Activated CD8-positive, alpha-beta T cell treated with anti-CD3 and anti-CD28 coated beads, Interleukin-2, amount 10 ng/mL, durations not matched to agents 7 days and 5 days (primary cell): Measurements from ENCODE around the gene CLDN6. TPM values are rescaled to one million over a fixed set of nuclear protein-coding genes. Genes with fewer than 3 reads are reported as not detected.

Experiments
- ATAC-seq: fragments of 150-1000 bp; cut with Tn5 transposase; one replicate; pipeline ENCODE4 v1.10.0; 2021; ENCODE audit warnings: moderate library complexity
- CTCF ChIA-PET: fragments of 350-600 bp; sonication (Branson Sonifier 250); formaldehyde crosslinking; loops from one replicate; lab custom pipeline; 2021; ENCODE audit warnings: antibody characterized with exemption; lab: Charles Lee
- POLR2A ChIA-PET: fragments of 350-600 bp; sonication (Branson Sonifier 250); formaldehyde crosslinking; loops from one replicate; lab custom pipeline; 2021; ENCODE audit warnings: antibody characterized with exemption; lab: Charles Lee
- DNase-seq: peaks from one replicate; pipeline ENCODE4 v3.0.0-alpha.2; 2020
- H3K27ac Mint-ChIP-seq: one replicate; pipeline ENCODE4 v1.8.0; 2021; ENCODE audit warnings: mild to moderate bottlenecking, mixed read lengths
- H3K27me3 Mint-ChIP-seq: one replicate; pipeline ENCODE4 v1.8.0; 2021; ENCODE audit warnings: low read depth, mixed read lengths
- H3K36me3 Mint-ChIP-seq: one replicate; pipeline ENCODE4 v1.8.0; 2021; ENCODE audit warnings: low read depth, mixed read lengths
- H3K4me1 Mint-ChIP-seq: one replicate; pipeline ENCODE4 v1.8.0; 2021; ENCODE audit warnings: low read depth, mixed read lengths
- H3K4me3 Mint-ChIP-seq: one replicate; pipeline ENCODE4 v1.8.0; 2021; ENCODE audit warnings: mild to moderate bottlenecking, mixed read lengths
- H3K9me3 Mint-ChIP-seq: one replicate; pipeline ENCODE4 v1.8.0; 2022; ENCODE audit warnings: mixed read lengths; ENCODE audit not compliant: insufficient read depth
- total RNA-seq, 2 experiments: library from RNA; stranded (reverse); gene quantifications; one replicate each; pipeline ENCODE4 v1.2.3, GENCODE V29; 2021

The CLDN6 gene
- total RNA-seq, 2 experiments from 2014 or later: not detected

DNA sequence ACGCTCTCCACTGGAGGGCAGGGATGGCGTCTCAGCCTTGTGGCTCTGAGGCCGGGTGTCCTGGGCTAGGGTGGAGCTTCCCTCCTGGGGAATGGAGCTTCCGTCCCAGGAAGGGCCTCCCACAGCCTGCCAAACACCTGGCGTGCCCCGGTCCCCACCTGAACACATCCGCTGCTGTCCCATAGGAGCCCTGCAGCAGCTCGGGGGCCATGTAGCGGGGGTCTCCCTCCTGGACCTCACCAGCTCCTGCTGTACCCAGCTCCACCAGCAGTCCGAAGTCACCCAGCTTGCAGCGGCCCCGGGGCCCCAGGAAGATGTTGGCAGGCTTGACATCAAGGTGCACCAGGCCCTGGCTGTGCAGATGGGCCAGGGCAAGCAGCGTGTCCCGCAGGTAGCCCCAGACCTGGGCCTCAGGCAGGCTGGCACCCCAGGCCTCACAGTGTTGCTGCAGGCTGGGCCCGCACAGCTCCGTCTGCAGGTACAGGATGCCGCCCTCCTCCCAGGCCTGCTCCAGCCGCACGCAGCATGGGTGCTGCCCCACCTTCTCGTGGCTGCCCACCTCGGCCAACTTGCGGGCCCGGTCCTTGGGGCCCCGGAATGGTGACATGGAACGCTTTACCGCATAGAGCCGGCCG is 42.7 kb downstream of the CLDN6 start:
- peaks cover 47% of the 10 kb centered on the region for H3K36me3 Mint-ChIP-seq

DNA sequence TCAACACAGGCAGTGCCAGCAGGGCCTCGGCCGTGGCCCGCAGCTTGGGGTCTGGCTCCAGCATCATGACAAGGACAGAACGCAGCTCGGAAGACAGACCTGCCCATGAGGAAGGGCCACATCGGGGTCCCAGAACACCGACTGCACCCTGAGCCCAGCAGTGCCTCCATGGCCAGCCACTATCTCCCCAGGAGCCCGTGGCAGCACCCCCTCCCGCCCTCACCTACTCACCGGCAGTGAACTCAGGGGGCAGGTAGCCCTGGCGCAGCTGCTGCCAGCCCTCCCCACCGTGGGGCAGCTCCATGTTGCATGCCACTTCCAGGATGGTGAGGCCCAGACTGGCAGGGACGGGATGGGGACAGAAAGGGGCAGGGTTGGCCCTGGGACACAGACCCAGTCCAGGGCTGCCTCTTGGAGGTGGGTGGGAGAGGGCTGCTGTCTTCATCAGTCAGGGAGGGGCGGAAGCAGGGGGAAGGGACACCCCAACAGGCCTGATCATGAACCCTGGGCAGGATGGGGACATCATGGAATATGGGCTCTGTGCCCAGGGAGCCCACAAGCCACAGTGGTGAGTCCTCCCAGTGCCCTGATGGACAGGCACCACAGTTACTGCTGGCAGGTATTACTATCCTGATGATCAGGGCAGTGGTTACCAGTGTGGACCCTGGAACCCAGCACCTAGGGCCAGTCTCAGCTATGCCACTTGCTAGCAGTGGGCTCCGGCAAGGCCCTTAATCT is 43.5 kb downstream of the CLDN6 start:
- POLR2A ChIA-PET: interaction anchor here (0.8 kb wide), 1 partner anchor 971 kb away, joined by 3 read pairs; no protein-coding TSS in a partner anchor

More for the DNA sequence above, 42.7 kb downstream of the CLDN6 start:
- Mint-ChIP-seq H3K4me1 (peaks cover 33% of the 10 kb centered on the region), H3K27me3 (no peaks in the 10 kb centered on the region), H3K9me3 (no peaks in the 10 kb centered on the region), H3K4me3 (no peak overlapping the region), H3K27ac (no peak overlapping the region)
- POLR2A ChIA-PET: interaction anchor here (0.9 kb wide), 1 partner anchor 30 kb away, joined by 3 read pairs; no protein-coding TSS in a partner anchor
- ATAC-seq (no peak), DNase-seq (no peak)
- CTCF ChIA-PET: no interaction called here

DNA sequence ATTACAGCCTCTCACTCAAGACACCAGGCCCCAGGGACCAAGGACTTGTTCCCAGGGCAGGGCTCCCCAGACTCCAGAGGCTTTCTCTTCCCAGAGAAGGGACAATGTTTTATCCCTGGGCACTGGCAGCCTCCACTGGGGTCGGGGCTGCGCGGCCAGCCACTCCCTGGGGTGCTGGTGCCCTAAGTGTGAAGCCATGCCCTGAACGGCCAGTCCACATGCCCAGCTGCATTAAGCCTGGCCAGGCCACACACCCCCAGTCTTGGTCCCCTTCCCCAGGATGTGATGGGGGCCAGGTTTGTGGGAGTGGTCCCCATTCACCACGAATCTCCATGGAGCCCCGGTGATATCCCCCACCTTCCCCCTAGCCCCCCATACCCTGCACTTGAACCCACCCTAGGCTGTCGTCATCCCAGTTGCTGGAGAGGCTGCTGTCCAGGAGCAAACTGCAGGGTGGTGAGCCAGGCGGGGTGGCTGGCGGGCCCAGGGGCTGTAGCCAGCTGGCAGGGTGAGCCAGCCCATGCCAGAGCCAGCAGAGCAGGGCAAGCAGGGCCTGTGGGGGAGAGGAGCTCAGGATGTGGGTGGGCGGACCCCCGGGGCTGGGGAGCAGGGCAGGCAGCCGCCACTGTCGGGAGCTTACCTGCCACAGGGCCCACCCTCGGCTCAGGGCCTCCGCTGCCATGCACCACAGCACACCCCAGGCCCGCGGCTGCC is 44.2 kb downstream of the CLDN6 start:
- no peaks in the 10 kb centered on the region for H3K27me3 Mint-ChIP-seq
- H3K9me3 Mint-ChIP-seq: no peaks in the 10 kb centered on the region
- H3K4me3 Mint-ChIP-seq: no peak overlapping the region
- DNase-seq: no peak
- ATAC-seq: no peak
- H3K4me1 Mint-ChIP-seq: peaks cover 32% of the 10 kb centered on the region
- ChIA-PET POLR2A (interaction anchor here (0.8 to 2.4 kb wide), 2 partner anchors 7 to 970 kb away, joined by 3 to 13 read pairs; partner anchors contain the start of gene PKMYT1), CTCF (no interaction called here)
- H3K27ac Mint-ChIP-seq: no peak overlapping the region
- H3K36me3 Mint-ChIP-seq: peaks cover 40% of the 10 kb centered on the region

More for the DNA sequence above, 43.5 kb downstream of the CLDN6 start:
- CTCF ChIA-PET: no interaction called here
- H3K27me3 Mint-ChIP-seq: no peaks in the 10 kb centered on the region
- no peak overlapping the region for H3K4me3 Mint-ChIP-seq
- DNase-seq: no peak
- H3K36me3 Mint-ChIP-seq: peaks cover 43% of the 10 kb centered on the region
- no peak for ATAC-seq
- H3K27ac Mint-ChIP-seq: no peak overlapping the region
- H3K9me3 Mint-ChIP-seq: no peaks in the 10 kb centered on the region
- peaks cover 35% of the 10 kb centered on the region for H3K4me1 Mint-ChIP-seq

DNA sequence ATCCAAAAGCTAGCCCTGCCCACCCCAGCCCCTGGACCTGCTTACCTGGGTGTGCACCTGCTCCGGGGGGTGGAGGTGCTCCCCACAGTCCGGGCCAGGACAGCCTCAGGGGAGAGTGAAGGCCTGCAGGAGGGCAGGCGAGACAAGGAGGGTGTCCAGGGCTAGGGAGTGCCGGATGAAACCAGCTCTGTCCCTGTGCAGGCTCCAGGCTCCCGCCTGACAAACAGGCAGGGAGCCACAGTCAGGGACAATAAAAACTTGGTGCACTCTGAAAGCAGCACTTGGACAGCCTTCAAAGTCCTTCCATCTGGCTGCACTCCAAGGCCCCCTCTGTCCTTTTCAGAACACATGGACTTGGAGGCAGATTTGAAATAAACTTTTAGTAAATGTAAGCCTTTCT is 44.9 kb downstream of the CLDN6 start:
- Mint-ChIP-seq H3K27me3 (peaks cover 4% of the 10 kb centered on the region), H3K36me3 (peaks cover 37% of the 10 kb centered on the region), H3K9me3 (no peaks in the 10 kb centered on the region), H3K27ac (peak overlapping the region; percentile 66), H3K4me1 (peaks cover 35% of the 10 kb centered on the region), H3K4me3 (no peak overlapping the region)
- POLR2A ChIA-PET: interaction anchor here (0.6 to 2.4 kb wide), 2 partner anchors 8 to 1246 kb away, joined by 3 to 13 read pairs; partner anchors contain the start of gene PKMYT1
- no peak for ATAC-seq
- DNase-seq: no peak
- CTCF ChIA-PET: interaction anchor here (2.0 kb wide), 1 partner anchor 11 kb away, joined by 5 read pairs; no protein-coding TSS in a partner anchor

DNA sequence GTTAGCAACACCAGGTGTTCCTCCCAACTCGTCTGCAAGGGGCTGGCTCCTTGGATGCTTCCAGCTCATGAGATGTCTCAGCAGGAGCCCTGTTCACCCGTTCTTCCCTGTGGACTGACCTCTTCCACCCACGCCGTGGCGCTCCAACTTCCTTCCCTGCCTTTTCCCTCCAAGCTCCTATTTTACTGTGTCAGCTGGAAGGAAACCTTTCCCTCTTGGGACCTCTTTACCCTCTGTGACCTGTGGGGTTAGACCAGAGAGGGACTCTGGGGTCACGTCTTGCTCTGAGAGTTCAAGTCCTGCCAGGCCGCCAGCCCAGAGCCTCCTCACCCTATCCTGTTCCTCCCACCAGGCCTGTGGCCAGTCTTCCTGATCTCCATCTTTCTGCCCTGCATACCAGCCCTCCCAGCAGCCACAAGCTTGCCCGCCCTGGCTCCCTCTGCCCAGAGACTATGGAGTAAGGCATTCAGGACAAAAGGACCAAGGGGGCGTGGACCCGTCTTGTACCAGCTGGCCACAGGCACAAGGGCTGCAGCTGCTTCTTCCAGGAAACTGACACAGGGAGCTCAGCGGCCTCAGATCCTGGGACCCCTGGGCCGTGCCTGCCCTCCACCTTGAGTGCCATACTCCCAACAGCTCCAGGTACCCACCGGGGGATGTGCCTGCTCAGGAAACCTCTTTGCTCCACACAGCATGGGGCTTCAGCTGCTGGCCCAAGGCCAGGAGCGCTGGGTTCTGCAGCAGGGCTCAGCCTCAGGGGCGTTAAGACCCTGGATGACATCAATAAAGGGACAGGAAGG is 45.8 kb downstream of the CLDN6 start:
- no peak for ATAC-seq

DNA sequence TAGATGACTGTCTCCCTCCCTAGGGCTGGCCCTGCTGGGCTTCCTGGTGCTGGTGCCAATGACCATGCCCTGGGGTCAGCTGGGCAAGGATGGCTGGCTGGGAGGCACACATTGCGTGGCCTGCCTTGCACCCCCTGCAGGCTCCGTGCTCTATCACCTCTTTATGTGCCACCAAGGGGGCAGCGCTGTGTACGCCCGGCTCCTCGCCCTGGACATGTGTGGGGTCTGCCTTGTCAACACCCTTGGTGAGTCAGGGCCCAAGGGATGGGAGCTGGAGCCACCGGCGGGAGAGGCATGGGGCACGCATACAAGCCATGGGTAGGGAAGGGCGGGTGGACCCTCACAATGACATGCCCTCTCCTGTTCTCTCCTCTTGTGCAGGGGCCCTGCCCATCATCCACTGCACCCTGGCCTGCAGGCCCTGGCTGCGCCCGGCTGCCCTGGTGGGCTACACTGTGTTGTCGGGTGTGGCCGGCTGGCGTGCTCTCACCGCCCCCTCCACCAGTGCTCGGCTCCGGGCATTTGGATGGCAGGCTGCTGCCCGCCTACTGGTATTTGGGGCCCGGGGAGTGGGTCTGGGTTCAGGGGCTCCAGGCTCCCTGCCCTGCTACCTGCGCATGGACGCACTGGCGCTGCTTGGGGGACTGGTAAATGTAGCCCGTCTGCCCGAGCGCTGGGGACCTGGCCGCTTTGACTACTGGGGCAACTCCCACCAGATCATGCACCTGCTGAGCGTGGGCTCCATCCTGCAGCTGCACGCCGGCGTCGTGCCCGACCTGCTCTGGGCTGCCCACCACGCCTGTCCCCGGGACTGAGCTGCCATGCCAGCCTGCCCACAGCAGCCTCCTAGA is 46.6 kb downstream of the CLDN6 start:
- Mint-ChIP-seq H3K9me3 (no peaks in the 10 kb centered on the region), H3K27me3 (peaks cover 9% of the 10 kb centered on the region), H3K4me1 (peaks cover 30% of the 10 kb centered on the region), H3K36me3 (peaks cover 26% of the 10 kb centered on the region), H3K4me3 (peak overlapping the region; percentile 79), H3K27ac (peak overlapping the region; percentile 68)
- ATAC-seq: no peak
- CTCF ChIA-PET: interaction anchor here (0.7 to 2.0 kb wide), 3 partner anchors 9 to 32 kb away, joined by 3 to 5 read pairs (median 5); no protein-coding TSS in a partner anchor
- DNase-seq: no peak
- POLR2A ChIA-PET: interaction anchor here (2.4 kb wide), 1 partner anchor 10 kb away, joined by 13 read pairs; the partner anchor contains the start of gene PKMYT1

More for the DNA sequence above, 45.8 kb downstream of the CLDN6 start:
- H3K9me3 Mint-ChIP-seq: no peaks in the 10 kb centered on the region
- H3K36me3 Mint-ChIP-seq: peaks cover 30% of the 10 kb centered on the region
- H3K27ac Mint-ChIP-seq: peak overlapping the region; percentile 66
- H3K27me3 Mint-ChIP-seq: peaks cover 9% of the 10 kb centered on the region
- H3K4me1 Mint-ChIP-seq: peaks cover 32% of the 10 kb centered on the region
- POLR2A ChIA-PET: interaction anchor here (0.6 to 2.4 kb wide), 3 partner anchors 9 to 1247 kb away, joined by 3 to 13 read pairs (median 3); partner anchors contain the start of gene PKMYT1
- H3K4me3 Mint-ChIP-seq: no peak overlapping the region
- DNase-seq: no peak
- CTCF ChIA-PET: interaction anchor here (0.7 to 2.0 kb wide), 3 partner anchors 10 to 32 kb away, joined by 3 to 5 read pairs (median 5); no protein-coding TSS in a partner anchor

DNA sequence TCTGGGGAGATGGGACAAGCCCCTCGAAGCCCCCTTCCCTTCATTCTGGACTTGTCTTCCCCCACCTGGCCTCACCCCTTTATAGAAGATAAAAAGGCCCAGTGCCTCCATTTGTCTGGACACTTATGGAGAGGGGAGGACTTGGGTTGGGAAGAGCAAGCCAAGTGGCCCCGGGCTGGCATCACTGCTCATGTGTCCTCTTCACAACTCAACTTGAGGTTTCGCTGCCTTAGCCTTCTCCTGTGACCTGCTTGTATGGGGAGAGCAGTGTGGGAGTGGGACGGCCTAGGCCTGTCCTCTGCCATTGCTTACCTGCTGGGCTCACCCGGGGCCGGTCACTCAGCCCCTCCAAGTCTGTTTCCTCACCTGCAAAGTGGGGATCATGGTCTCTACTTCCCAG is 47.4 kb downstream of the CLDN6 start:
- peaks cover 11% of the 10 kb centered on the region for H3K27me3 Mint-ChIP-seq
- H3K36me3 Mint-ChIP-seq: peaks cover 19% of the 10 kb centered on the region
- peak overlapping the region; percentile 61 for H3K27ac Mint-ChIP-seq
- CTCF ChIA-PET: interaction anchor here (0.6 to 2.4 kb wide), 8 partner anchors 8 to 88 kb away, joined by 3 to 16 read pairs (median 6); partner anchors contain the start of genes FLYWCH2 and PKMYT1
- H3K9me3 Mint-ChIP-seq: no peaks in the 10 kb centered on the region
- H3K4me3 Mint-ChIP-seq: peak overlapping the region; percentile 79
- H3K4me1 Mint-ChIP-seq: peaks cover 37% of the 10 kb centered on the region
- DNase-seq (no peak), ATAC-seq (no peak)
- POLR2A ChIA-PET: interaction anchor here (0.8 to 2.0 kb wide), 5 partner anchors 9 to 193 kb away, joined by 3 to 30 read pairs (median 4); partner anchors contain the start of gene PKMYT1

DNA sequence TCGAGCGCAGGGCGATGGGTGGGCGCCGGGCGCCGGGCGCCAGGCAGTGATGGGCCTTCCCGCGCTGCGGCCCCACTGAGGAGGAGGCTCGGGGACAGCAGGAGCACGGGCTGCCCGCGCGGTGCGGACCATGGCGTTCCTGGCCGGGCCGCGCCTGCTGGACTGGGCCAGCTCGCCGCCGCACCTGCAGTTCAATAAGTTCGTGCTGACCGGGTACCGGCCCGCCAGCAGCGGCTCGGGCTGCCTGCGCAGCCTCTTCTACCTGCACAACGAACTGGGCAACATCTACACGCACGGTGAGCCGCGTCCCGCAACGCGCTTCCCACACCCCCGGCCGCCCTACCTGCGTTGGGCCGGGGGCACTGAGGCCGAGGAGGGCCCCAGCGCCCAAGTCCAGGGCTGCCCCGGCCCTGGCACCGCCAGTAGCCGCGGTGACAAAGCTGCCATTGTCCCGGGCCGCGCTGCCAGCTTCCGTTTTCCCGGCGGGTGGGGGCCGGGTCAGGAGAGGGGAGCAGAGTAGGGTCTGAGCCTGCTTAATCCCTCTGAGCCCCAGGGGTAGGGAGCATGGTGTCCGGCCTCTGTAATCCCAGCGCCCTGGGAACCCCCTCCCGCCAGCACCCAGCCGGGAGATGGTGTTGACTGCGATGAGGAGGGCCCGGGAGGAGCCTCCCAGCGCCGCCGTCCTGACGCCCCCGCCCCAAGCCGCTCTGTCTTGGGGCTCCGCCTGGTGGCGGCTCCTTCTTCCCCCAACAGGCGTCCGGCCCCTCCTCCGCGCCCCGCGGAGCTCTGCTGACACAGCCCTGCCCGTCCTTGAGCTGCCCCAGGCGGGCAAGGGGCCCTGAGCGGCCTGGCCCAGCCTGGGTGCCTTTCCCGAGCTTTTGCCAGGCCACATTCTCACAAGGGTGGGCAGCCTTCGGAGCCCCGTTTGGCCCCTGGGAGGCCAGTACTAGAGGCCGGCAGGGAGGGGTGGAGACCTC is 48.1 kb downstream of the CLDN6 start:
- Mint-ChIP-seq H3K9me3 (no peaks in the 10 kb centered on the region), H3K36me3 (peaks cover 17% of the 10 kb centered on the region), H3K4me3 (peak overlapping the region; percentile 79), H3K27me3 (peaks cover 14% of the 10 kb centered on the region), H3K4me1 (peaks cover 42% of the 10 kb centered on the region), H3K27ac (peak overlapping the region; percentile 74)
- CTCF ChIA-PET: interaction anchor here (0.6 to 2.4 kb wide), 8 partner anchors 8 to 87 kb away, joined by 3 to 16 read pairs (median 7); partner anchors contain the start of genes FLYWCH2 and PKMYT1
- DNase-seq: peak; percentile 88
- POLR2A ChIA-PET: interaction anchor here (0.6 to 2.0 kb wide), 9 partner anchors 8 to 998 kb away, joined by 3 to 30 read pairs (median 3); partner anchors contain the start of genes PKMYT1 and TBL3
- peak; percentile 70 for ATAC-seq
